ENCODE results near the gene P4HB.

P4HB gene

DNA sequence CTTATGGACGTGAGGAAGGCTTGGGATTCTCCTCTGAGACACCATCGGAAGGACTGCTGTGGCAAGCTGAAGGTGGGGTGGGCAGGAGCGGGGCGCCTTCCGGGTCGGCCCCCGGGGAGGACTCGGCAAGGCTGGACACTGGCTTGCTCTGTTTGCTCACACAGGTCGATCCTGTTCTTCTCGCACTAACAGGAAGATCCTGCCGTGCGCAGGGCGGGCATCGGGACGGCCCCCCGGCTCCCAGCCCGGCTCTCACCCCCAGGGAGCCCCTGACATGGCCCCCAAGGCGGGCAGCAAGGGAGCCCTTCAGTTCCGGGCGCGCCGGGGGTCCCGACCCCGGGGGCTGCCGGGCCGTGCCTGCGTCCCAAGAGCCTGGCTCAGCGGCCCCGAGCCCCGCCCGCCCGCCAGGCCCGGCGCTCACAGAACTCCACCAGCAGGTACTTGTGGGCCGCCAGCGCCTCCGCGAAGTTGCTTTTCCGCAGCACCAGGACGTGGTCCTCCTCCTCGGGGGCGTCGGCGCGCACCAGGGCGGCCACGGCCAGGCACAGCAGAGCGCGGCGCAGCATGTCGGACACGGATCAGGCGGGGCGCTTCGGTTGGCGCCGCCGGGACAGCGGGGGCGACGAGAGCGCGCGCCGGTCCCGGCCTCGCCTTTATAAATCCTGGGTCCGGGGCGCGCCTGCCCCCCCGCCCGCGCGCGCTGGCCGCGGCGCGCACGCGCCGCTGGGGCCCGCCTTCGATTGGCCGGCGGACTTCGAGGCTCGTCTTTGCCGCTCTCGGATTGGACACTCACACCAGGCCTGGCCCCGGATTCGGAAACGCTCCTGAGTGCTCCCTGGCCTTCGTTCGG is at the start of gene P4HB:
Gene P4HB, minus strand, starts transcription at position 630 of the 850 bp plus-strand sequence. Its CDS starts 64 bp downstream, at position 566.
- peak in 1 of 3 experiments; percentile 85 for DNase-seq (ENCODE audit: low read depth in 3 of 3)

DNA sequence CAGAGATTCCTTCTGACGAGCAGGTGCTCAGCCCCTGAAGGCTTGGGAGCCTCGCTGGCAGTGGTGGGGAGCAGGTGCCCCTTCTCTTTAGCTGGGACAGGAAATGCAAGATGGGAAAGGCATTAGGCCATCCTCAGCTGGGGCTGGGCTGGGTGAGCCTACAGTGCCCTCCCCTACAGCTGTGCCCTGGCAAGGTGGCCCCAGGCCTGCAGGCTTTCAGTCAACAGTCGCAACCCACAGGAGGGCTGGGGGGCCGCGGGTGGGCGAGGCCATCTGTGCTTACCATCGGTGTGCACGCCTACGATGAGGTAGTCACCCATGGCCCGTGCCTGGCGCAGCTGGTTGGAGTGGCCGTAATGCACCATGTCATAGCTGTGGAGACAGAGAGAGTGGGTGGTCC is 48.9 kb upstream of the P4HB start:
- DNase-seq (ENCODE audit: low read depth in 3 of 3), result no peak

DNA sequence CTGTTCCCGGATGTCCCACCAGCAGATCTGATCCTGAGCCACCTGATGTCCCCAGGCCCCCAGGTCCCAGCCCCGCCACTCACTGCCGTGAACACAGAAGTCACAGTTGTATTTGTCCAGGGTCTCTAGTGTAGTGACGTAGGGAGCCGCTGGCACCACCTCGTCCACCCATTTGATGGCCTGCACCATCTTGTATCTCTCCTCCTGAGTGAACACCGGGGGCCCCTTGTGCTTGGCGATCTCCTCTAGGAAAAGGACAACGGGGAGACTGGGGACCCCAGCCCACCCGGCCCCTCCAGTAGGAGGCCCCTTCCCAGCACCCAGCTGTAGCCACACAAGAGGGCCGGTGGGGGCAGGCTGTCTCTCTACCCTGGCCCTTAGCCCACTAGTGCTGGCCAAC is 48.5 kb upstream of the P4HB start:
- DNase-seq (ENCODE audit: low read depth in 3 of 3), result no peak

DNA sequence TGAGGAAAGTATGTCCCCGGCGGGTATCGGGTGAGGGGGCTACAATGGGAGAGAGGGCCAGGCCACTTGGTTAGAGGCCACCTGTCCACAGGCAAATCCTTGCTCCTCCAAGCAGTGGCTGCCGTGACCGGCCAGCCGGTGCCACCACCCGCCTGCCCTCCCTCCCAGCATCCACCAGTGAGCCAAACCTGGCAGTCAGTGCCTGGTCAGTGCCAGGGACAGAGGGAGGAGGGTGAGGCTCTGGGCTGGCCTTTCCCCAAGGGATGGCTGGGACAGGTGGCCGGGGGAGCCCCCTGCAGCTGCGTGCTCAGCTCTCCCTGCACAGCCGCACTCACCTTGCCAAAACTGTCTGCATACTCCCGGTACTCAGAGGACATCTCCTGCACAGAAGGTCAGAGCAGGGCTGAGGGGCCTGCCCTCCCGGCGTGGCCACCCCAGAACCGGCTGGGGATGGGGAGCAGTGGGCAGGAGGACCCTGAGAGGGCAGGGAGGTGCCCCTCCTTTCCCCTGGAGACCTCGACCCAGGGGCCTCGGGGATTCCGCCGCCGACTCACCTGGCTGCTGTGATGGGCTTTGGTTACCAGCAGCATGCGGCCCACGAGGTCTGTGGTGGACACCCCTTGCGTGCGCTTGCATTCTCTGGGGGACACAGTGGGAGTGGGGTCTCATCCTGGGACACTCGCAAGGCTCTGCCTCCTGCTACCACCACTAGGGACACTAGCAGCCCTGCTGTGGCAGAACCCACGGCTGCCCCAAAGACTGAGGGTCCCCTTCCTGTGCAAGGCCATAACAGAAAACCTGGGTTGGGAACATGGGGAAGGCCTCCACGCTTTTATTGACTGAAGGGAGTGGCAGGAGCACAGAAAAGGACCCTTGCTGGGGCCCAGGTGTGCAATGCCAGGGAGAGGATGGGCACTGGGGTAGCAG is 47.1 kb upstream of the P4HB start:
- DNase-seq (ENCODE audit: low read depth in 3 of 3), result no peak

DNA sequence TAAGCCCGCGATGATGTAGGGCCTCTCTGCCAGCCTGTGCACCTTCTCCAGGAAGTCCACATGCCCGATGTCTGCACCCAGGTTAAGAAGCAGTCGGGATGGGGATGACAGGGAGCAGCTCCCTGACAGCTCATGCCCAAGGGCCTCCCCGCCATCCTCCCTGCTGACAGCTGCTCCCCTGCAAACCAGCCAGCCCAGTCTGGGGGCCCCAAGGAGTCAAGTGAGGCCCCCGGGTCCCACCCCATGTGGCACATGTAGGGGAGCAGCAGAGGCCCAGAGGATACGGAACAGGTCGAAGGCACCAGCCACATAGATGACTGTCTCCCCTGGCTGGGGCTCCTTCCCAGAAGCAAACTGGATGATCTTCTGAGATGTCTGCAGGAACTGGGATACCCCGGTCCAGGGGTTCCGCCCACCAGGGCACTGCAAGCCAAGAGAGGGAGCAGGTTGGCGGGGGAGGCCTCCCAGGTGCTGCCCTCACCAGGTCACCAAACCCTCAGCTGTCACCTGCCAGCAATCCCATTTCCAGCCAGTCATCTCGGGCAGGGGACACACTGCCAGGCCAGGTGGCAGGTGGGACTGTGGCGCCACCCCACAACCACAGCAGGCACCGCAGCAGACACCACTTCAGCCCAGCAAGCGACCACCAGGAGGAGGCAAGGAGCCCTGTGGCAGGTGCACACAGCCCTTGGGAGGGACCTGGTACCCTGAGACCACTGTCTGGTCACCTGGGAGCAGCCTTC is 46.3 kb upstream of the P4HB start:
- no peak for DNase-seq (ENCODE audit: low read depth in 3 of 3)

DNA sequence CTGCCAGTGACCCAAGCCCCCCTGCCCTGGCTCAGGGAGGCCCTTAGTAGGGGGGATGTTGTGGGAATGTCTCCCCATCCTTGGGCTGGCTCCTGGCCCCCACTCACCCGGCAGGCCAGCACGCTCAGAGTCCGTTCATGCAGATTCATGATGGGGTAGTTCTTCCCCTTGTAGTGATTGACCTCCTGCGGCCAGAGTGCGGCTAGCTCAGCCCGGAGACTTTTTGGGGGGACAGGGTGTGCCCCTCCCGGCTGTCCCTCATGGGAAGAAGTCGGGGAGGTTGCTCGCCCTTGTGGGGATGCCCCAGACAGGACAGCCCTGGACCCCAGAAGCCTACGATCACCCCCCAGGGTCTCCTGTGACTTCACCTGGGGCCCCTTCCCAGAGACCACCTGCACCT is 45.7 kb upstream of the P4HB start:
- no peak for DNase-seq (ENCODE audit: low read depth in 3 of 3)

DNA sequence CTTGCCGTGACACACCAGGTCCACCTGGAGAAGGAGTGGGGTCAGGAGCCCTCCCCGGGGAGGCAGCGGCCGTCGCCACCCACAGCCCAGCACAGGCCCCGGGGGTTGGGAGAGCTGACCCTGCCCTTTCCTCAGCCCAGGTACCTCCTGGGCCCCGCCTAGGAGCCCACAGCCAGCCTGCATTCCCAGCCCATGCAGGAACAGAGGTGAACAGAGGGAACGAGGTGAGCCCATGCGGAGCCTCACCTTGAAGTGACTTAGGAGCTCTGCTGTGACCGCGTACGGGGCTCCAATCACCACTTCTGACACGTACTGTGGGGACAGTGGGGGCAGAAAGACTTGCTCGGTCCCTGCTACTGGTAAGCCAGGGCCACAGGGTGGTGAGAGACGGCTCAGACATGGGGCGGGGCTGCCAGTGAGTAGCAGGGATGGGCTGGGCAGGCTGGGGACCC is 45.1 kb upstream of the P4HB start:
- no peak for DNase-seq (ENCODE audit: low read depth in 3 of 3)

DNA sequence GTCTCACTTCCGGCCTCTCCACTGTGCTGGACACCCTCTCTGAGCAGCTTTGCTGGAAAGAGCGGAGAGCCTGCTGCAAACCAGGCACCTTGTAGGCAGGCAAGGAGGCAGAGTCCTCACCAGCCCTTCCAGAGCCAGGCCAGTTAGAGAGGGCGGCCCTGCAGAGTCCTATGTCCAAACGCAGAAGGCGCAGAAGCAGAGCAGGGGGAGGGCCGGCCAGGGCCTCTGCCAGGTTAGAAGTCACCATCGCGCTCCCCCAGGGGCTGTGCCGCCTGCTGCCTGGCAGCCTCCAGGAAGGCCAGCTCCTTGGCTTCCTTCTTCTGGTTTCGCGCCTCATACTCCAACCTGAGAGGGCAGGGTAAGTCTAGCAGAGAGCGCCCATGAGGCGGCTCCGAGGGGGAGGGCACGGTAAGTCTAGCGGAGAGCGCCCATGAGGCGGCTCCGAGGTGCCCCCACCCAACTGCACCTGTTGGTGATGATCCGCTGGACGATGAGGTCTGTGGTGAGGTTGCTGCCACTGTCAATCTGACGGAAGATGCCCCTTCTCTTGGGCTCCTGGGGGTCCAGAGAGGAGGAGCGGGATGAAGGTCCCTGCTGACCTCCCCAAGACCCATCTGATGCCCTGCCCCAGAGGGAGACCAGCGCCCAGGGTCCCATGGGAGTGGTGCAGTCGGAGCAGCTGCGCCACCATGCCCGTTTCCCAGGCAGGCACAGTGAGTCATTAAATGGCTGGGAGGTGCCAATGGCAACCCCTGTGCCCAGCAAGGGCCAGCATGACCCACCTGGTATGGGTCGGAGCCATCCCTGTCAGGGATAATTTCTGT is 44.5 kb upstream of the P4HB start:
- no peak for DNase-seq (ENCODE audit: low read depth in 3 of 3)

DNA sequence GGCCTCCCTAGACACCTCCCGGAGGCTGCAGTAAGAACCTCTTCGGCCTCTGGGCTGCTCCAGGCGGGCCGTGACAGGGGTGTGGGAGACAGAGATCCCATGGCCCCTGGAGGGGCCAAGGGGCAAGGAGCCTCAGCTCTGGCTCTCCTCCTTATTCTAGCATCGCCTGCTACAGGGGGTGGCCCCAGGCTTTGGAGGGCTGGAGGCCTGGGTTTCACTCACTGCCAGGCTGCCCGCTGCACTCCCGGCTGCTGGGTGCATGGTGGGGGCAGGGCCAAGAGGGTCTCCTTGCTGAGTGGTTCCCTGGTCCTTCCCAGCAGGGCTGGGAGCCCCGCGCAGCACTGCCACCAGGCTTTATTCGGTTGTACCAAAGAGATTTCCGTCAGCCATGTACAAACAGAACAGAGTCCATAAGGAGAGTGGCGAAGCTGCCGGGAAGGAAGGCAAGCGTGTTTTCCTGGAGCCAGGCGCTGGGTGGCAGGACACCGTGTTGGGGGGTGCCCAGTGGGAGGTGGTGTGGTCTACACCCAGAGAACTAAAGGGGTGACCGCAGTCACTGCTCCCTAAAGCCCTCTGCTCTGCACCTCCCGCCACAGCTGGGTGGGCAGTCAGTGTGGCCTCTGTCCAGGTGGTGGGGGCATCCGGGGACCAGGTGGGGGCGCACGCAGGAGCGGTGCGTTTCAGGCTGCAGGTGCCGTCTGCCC is 43.7 kb upstream of the P4HB start:
- no peak for DNase-seq (ENCODE audit: low read depth in 3 of 3)

DNA sequence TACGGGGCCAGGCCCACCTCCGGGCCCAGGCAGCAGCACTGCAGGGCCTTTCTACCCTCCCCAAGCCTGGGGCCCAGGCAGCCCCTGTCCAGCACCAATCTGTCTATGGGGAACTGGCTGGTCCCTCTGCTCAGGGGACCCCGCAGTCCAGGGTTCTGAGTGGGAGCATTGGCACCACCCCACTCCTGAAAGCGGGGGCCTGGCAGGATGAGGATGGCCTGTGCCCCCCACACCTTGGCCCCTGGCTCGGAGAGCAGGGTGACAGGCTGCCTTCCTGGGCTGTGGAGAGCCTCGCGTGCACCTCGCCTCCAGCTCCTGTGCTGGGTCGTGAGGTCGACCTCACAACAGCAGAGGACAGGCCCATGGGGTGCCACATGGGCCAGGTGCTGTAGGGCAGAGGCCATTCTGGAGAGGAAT is 43.1 kb upstream of the P4HB start:
- DNase-seq (ENCODE audit: low read depth in 3 of 3), result no peak

DNA sequence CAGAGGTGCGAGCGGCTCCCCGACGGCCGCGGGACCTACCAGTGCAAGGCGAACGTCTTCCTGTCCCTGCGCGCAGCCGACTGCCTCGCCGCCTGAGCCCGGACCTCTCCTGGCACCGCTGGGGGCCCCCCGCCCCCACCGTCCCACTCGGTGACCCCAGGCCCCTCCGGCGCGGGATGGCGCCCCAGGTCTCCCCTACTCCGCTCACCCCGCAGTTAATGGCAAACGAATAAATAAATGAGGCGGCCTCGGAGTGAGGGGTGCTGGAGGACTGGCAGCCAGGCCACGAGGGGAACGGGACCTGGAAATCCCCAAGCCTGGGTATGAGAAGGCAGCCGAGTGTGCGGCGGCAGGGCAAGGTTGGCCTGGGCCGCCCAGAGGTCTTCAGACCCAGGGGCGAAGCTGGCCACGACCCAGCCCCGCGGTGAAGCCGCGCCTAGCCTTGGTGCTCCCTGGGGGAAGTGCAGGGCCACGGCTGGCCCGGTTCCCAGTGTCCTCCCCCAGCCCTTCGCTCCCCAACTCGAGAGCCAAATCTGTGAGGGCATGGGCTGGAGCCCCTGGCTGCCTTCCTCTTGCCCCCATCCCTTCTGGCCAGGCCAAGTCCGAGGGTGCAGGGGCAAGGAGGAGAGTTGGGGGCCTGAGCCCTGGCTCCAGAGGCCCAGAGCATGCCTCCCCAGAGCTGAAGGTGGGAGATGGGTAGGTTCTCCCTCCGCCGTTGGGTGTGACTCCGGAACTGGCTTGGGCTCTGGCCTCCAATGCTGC is 42.5 kb upstream of the P4HB start:
- no peak for DNase-seq (ENCODE audit: low read depth in 3 of 3)

DNA sequence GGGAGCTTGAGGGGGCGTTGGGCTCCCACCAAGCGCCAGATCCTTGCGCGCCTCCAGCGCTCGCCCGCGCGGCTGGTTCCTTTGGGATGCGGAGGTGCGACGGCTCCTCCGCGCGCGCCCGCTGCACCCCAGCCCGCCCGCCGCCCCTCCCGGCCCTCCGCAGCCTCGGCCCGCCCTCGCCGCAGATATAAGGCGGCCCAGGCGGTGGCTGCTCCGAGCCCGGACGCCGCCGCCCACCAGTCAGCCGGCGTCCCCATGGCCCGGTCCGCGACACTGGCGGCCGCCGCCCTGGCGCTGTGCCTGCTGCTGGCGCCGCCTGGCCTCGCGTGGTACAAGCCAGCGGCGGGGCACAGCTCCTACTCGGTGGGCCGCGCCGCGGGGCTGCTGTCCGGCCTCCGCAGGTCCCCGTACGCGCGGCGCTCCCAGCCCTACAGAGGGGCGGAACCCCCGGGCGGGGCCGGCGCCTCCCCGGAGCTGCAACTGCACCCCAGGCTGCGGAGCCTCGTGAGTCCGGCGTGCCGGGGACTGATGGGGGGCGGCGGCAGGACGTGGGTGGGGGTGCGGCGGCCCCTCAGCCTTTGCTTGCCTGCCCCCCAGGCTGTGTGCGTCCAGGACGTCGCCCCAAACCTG is 41.8 kb upstream of the P4HB start, which contains the start of gene NPB:
Gene NPB, plus strand, starts transcription at position 216 of the 630 bp plus-strand sequence. Its CDS starts 40 bp downstream, at position 256.
- peak in 1 of 3 experiments; percentile 11 for DNase-seq (ENCODE audit: low read depth in 3 of 3)

DNA sequence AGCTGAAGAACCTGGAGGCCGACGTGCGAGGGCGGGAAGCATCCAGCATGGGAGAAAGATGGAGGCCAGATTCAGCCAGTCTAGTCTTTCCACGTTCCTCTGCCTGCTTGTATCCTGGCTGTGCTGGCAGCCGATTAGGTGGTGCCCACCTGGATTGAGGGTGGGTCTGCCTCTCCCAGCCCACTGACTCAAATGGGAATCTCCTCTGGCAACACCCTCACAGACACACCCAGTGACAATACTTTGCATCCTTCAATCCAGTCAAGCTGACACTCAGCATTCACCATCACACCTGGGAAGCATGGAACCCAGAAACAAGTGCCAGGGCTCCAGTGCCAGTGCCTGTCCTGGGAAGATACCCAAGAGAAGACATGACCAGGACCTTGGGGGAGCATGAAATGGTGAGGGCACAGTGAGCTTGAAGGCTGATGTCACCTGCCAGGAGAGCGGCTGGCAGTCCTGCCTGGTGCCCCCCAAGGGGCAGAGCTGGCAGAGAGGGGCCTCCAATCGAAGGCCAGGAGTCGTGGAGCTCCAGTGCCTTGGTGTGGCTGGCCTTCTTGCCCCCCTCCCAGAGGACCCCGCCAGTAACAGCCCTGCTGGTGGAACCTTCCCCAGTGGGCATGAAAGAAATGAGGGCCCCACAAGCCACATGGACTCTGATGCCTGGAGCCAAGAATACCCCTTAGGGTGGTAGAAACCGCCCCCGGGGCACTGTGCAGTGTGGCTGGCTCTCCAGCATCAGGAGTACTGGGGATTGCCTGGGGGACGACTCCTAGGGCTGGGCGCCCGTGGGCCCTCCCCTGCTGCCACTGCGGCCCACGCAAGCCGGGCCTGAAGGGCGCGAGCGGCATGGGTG is 41.1 kb upstream of the P4HB start:
- no peak for DNase-seq (ENCODE audit: low read depth in 3 of 3)

DNA sequence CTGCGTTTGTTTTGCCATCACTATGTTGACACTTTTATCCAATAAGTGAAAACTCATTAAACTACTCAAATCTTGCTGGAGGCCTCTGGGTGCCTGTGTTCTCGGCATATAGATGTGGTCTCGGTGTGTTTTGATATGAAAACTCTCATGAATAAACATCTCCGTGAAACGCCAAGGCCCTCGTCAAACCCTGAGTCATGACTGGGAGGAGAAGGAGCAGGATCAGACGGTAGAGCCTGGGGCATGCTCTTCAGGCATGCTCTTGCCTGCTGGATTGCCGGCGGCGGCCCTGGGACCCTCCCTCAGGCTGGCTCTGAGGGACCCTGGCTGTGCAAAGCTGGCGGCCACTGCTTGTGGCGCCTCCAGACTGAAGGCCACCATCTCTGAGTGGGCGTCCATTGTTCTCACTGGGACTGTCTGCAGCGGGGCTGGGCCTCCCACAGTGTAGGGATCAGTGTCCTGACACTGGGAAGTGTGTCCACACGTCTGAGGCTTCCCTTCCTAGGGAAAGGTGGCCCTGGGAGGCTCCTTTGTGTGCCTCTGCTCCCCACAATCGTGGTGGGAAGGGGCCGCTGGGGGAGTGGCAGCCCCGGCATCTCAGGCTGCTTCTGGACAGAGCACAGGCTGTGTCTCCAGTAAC is 40.0 kb upstream of the P4HB start:
- no peak for DNase-seq (ENCODE audit: low read depth in 3 of 3)

DNA sequence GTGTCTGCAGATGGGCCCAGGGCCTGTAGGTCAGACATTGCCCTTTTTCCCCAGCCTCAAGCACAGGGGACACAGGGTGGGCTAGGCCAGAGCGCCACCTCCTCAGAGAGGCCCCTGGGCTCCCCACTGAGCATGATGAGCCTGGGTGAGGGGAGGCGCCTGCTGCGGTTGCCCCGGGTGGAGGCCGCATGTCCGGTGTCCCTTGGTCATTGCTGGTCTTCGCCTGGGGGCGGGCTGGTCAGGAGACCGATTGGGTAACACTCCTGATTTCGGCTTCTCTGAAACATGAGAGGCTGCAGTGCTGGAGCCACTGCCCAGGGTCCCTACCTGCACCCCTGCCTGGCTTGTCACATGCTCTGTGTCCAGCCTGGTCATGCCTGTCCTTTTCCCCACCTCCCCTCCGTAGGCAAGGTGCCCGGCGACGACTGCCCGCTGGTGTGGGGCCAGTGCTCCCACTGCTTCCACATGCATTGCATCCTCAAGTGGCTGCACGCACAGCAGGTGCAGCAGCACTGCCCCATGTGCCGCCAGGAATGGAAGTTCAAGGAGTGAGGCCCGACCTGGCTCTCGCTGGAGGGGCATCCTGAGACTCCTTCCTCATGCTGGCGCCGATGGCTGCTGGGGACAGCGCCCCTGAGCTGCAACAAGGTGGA is 39.3 kb upstream of the P4HB start:
- no peak for DNase-seq (ENCODE audit: low read depth in 3 of 3)

DNA sequence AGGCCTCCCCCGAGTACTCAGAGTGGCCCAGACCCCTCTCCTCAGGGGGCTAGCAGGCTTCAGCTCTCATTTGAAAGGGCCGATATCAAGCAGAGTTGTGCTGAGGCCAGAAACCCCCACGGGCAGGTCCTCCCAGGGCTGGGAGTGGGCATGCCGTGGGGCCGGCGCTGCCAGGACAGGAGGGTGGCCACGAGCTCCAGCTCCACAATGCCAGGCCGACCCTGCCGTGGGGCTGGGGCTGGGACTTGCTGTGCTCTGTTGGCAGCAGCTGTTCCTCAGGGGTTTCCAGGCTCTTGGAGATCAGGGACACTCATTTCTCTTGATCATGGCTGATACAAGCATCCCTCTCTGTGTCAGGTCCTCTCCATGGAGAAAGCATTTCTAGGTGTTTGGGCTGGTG is 38.5 kb upstream of the P4HB start:
- no peak for DNase-seq (ENCODE audit: low read depth in 3 of 3)

All from stimulated activated CD4-positive, alpha-beta T cell treated with anti-CD3 and anti-CD28 coated beads, TNF-alpha, amount 100 ng/mL, for 4 hours (primary cell).